GM10847 (cell line): Measurements from ENCODE around the gene RIMS1.

Source experiments
- POLR2A ChIP-seq: IDR thresholded peaks from 2 replicates; pipeline ENCODE4 v1.6.1; 2011; ENCODE audit not compliant: insufficient read length; ENCODE audit errors: extremely low read depth

Gene RIMS1

GRCh38 chr6:72382602-72383529 lies 496.5 kb downstream of the RIMS1 start:
- no peak for TF ChIP-seq POLR2A

- TF ChIP-seq POLR2A, result no peak
Measured at GRCh38 chr6:72386324-72386723, 500.0 kb downstream of the RIMS1 start.

- no peak for TF ChIP-seq POLR2A
Measured at GRCh38 chr6:72389698-72390097, 503.3 kb downstream of the RIMS1 start.

- TF ChIP-seq POLR2A, result no peak
Measured at GRCh38 chr6:72390548-72390947, 504.2 kb downstream of the RIMS1 start.

GRCh38 chr6:72401865-72402264 lies 515.5 kb downstream of the RIMS1 start:
- TF ChIP-seq POLR2A, result no peak

- TF ChIP-seq POLR2A, result no peak
Measured at GRCh38 chr6:72403413-72403812, 517.1 kb downstream of the RIMS1 start.

GRCh38 chr6:72406517-72406916 lies 520.2 kb downstream of the RIMS1 start:
- no peak for TF ChIP-seq POLR2A

- TF ChIP-seq POLR2A, result no peak
Measured at GRCh38 chr6:72410769-72411168, 524.4 kb downstream of the RIMS1 start.

- TF ChIP-seq POLR2A, result no peak
Measured at GRCh38 chr6:72411872-72412708, 525.7 kb downstream of the RIMS1 start.

- TF ChIP-seq POLR2A, result no peak
Measured at GRCh38 chr6:72412709-72413044, 526.3 kb downstream of the RIMS1 start.

- TF ChIP-seq POLR2A, result no peak
Measured at GRCh38 chr6:72413884-72414283, 527.5 kb downstream of the RIMS1 start.

- TF ChIP-seq POLR2A, result no peak
Measured at GRCh38 chr6:72414657-72415056, 528.3 kb downstream of the RIMS1 start.

- TF ChIP-seq POLR2A, result no peak
Measured at GRCh38 chr6:72416744-72417465, 530.6 kb downstream of the RIMS1 start.

- no peak for TF ChIP-seq POLR2A
Measured at GRCh38 chr6:72417759-72418158, 531.4 kb downstream of the RIMS1 start.

GRCh38 chr6:72418495-72418894 lies 532.1 kb downstream of the RIMS1 start:
- TF ChIP-seq POLR2A, result no peak

GRCh38 chr6:72419966-72420365 lies 533.6 kb downstream of the RIMS1 start:
- no peak for TF ChIP-seq POLR2A

- TF ChIP-seq POLR2A, result no peak
Measured at GRCh38 chr6:72420409-72420808, 534.1 kb downstream of the RIMS1 start.
